8988T (cell line): ENCODE measurements around the gene AMFR.
"Not testable (repeated sequence)": the region's sequence is repeated elsewhere in the genome, so short reads cannot be mapped to it uniquely, and the experiment has no call there.

Experiments
- DNase-seq: peaks from one replicate; pipeline ENCODE4 v3.0.0; 2011

The AMFR gene

DNA sequence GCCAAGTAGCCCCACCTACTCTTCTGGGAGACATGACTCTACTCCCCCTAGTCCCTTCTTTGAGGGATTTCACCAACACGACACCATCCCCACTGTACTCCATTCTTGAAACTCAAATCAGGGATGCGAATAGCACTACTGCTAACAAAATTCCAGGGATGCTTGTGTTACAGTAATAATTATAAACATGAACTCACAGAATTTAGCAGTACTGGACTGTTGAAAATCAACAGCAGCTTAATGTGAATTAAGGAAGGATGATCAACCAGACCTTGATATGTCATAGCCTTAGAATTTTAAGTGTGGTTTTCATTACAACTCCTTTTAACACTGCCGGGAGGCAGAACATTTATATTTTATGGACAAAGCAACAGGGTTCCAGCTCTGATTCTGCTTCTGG, 37.9 kb downstream of the AMFR start:
- DNase-seq = no peak

DNA sequence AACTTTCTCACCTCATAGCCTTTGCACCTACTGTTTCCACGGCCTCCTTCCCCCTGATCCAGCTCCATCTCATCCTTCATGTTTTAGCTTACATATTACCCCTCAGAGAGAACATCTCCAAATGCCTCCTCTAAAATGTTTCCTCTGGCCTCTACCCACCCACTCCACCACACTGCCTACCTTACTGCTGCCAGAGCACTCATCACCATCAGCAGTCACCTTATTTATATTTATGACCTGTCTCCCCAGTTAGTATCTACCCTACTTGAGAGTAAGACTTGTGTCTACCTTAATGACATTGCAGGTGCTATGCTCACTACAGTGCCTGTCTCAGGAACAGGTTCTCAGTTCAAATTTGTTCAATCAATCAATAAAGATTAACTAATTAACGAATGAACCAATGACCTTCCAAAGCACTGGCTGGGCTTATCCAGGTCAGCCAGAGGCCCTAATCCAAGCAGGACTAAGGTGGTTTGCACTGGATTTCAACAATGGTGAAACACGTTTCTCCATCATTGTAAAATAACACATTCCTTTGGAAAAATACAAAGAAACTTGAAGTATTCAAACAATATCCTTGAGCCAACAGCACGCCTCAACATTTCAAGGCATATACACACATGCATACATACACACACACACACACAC, 41.1 kb downstream of the AMFR start:
- DNase-seq = no peak

DNA sequence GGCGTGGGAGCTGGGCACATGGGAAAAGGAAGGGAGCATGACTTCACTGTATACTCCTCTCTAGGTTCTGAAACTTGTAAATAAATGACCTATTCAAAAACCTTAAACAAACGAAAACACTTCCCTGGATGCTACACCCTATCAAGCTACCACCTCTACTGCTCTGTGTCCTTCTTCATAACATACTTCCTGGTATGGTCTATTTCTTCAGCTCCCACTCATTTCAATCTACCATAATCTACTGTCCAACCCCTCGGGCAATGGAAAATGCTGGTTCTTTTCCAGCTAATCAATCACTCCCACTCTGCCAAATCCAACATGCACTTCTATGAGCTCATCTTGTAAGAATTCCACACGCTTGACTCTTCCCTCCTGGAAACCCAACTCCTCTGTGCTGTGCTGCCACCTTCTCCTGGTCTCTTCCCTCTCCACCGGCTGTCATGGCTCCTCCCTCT, 42.4 kb downstream of the AMFR start:
- DNase-seq = peak; percentile 40

DNA sequence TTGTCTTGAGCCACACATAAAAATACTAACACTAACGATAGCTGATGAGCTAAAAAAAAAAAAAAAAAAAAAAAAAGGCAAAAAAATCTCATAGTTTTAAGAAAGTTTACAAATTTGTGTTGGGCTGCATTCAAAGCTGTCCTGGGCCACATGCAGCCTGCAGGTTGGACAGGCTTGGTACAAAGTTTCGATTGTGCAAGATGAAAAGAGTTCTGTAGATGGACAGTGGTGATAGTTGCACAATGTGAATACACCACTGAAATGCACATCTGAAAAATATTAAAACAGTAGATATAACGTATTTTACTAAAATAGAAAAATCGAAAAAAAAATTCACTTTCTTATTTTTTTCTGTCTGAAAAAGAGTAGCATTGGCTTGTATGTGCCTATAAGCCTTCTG, 42.9 kb downstream of the AMFR start:
- DNase-seq = no peak

DNA sequence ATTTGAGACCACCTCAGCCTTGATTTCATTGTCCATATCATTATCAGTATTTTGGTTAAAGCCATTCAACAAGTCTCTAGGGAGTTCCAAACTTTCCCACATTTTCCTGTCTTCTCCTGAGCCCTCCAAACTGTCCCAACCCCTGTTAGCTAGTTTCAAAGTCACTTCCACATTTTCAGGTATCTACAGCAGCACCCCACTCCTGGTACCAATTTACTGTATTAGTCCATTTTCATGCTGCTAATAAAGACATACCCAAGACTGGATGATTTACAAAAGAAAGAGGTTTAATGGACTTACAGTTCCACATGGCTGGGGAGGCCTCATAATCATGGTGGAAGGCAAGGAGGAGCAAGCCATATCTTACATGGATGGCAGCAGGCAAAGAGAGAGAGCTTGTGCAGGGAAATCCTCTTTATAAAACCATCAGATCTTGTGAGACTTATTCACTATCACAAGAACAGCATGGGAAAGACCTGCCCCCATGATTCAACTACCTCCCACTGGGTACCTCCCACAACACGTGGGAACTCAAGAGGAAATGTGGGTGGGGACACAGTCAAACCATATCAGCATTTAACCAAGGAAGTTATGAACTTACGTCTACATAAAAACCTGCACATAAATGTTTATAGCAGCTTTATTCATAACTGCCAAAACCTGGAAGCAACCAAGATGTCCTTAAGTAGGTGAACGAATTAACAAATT, 44.4 kb downstream of the AMFR start:
- DNase-seq = not testable (repeated sequence)

DNA sequence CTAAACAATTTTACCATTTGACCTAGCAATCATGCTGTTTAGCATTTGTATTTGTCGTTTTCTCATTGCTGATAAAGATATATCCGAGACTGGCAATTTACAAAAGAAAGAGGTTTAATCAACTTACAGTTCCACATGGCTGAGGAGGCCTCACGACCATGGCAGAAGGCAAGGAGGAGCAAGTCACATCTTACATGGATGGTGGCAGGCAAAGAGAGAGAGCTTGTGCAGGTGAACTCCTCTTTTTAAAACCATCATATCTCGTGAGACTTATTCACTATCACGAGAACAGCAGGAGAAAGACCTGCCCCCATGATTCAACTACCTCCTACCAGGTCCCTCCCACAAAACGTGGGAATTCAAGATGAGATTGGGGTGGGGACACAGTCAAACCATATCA, 46.3 kb downstream of the AMFR start:
- not testable (repeated sequence) for DNase-seq

DNA sequence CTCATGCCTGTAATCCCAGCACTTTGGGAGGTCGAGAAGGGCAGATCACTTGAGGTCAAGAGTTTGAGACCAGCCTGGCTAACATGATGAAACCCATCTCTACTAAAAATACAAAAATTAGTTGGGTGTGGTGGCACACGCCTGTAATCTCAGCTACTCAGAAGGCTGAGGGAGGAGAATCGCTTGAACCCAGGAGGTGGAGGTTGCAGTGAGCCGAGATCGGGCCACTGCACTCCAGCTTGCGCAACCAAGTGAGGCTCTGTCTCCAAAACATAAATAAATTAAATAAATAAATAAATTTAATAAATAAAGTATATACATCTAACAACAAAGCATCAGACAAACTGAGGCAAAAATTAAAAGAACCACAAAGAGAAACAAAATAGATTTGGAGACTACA, 49.6 kb downstream of the AMFR start:
- not testable (repeated sequence) for DNase-seq

DNA sequence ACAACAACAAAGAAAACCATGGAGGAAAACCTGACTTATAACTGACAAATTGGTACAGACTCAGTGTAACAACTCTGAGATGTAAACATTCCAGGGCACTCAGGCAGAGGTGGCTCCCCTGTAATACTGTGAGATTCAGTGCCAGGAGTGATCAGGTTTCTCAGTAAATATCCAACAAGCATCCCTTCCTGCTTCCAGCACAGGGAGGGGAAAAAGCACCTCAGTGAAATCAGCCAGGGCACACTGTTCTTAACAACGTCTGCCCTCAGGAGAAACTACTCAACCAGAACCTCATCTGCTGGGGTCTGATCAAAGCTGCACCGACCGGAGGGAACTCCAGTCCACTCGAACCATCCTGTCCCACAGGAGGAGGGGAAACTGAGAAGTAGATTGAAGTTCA, 52.3 kb downstream of the AMFR start:
- DNase-seq = no peak

DNA sequence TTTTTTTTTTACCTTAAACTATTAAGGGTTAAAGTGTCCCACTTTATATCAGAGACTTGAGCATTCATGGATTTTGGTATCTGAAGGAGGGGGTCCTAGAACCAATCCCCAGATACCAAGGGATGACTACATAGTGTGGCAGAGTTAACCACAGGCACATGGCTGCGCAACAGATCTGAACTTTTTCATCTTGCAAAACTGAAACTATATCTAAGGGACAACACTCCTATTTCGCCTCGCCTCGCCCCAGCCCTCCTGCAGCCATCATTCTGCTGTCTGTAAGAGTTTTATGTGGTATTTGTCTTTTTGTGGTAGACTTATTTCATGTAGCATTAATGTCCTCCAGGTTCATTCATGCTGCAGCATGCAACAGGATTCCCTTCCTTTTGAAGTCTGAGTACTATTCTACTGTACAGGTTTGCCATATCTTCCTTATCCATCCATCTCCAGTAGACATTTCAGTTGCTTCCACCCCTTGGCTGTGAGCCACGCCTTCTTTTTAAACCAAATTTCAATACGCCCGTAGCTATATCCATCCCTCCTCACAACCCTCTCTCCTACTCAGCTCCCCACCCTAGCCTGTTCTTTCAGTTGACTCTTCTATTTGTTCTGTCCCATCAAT, 53.2 kb downstream of the AMFR start:
- DNase-seq = no peak

DNA sequence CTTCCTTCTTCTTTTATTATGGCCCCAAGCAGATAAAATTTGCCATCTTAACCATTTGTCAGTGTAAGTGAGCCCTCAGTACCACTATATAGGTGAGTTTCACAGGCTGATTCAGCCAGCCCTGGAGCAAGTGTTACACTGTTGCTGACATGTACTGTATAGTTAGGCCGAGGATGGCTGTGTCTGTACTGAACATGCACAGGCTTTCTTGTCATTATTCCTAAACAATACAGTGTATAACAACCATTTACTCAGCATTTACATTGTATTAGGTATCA, 53.7 kb downstream of the AMFR start:
- no peak for DNase-seq

DNA sequence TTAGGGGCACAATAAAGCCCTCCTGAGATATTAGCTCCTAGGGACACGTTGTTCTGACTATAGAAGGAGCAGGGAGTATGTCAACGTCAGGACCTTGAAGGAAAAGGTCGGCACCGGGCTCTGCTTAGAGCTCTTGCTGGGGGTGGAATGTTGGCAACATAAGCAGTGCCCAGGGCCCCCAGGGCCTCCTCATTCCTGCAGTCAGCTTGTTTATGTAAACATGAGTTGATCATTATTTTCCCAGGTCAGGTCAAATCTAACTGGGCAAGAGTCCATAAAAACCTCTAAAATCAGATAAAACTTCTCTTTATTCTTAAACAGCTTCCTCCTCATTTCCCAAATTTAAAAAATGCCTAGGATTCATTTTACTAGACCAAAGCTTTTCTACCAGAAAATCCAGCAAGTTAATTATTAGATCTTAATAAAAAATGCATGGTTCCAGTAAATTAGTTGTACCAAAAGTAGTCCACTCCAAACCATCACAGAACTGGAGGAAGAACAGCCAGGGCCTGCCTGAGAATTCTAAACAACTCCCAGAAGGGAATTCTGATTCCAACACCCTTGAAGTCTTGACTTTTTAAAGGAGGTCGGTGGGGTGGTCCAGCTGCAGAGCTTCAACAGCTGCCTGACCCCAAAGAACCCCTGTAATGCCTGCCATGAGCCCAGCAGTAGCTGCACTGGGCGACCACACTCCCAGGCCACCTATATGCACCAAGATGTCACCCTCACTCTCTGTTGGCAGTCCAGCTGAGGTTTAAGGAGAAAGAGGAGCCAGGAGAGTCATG, 54.3 kb downstream of the AMFR start:
- DNase-seq = no peak

DNA sequence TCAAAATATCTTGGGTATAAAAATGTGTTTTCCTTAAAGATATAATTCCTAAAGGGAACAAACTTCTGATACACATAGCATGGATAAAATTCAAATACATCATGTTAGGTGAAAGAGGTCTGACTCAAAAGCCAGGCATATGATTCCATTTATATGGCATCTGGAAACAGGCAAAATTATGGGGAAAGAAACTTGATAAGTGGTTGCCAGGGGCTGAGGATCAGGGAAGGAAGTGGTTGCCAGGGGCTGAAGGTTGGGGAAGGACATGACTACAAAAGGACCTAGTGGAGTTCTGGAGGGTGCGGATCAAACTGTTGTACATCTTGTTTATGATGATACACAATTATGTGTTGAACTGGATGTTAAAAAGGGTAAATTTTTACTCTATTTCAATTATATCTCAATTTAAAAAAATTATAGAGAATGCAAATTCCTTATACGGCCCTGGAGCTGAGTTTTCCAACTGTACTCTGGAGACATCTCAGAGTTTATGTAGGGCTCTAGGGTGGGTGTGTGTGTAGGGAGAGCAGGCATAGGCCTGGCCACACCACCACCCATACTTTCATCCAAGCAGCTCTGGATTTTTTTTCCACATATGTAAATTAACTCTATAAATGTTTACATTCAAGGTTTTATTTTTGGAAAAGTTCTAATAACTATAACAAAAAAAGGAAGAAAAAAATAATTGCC, 55.0 kb downstream of the AMFR start:
- no peak for DNase-seq

DNA sequence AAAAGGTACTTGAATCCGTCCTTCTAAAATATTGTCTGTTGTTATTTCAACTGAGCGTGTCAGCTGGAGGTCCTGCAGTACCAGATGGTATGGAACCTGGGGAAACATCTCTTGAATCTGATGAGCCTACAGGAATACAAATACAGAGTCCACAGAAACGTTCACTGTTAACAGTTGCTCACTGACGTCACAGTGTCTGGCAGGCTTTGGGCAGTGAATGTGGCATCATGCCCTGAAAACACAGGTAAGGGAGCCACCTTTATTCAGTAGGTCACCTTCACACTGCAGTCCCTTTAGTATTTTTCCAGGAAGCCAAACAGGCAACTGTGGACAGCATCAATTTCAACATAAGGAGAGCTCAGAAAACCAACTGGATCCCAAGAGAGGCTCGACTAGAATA, 56.1 kb downstream of the AMFR start:
- no peak for DNase-seq

DNA sequence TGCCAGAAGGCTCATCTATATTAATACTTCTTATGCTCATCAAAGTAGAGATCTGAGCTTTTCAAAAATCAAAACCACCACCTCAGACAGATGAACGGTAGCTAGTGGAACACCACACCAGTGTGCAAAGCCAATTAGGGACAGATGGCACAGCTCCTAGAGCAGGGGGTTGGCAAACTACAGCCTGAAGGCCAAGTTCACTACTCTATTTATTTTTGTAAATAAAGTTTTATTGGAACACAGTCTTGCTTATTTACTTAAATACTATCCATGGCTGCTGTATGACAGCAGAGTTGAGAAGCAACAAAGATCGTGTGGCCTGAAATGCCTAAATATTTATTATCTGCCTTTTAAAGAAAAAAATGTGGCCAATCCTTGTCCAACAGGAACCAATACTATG, 56.8 kb downstream of the AMFR start:
- DNase-seq = no peak

DNA sequence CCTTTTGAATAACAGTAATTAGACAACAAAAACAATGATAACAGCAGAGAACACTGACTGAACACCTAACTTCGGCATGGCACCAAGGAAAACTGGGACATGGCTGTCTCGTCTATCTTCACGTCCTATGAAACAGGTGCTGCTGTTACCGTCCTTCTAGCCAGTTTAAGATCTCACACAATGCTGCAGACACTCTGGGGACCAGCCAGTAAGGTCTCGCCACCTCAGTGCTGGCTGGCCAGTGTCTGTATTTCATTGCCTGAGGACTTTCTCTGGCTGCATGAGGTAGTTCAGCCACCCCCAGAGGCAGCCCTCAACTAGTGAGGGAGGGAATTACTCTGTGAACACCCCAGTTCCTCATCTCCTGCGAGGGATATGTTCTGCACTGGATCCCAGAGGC, 57.6 kb downstream of the AMFR start:
- no peak for DNase-seq

DNA sequence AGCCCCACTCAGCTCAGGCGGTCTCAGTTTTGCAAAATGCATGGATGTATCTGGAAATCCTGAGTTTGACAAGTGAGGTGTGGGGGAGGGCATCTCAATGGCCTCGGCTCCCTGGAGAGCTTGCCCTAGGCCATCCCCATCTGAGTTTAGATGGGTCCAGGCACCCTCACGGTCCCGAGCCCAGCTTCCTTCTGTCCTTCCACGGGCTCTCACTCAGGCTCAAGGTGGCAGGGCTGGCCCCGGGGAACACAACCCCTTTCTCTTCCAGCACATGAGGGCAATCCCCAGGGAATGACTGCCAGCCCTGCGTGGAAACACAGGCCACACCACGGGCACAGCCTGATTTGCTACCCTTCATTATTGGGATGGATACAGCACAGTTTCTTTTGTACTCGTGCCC, 58.4 kb downstream of the AMFR start:
- no peak for DNase-seq

DNA sequence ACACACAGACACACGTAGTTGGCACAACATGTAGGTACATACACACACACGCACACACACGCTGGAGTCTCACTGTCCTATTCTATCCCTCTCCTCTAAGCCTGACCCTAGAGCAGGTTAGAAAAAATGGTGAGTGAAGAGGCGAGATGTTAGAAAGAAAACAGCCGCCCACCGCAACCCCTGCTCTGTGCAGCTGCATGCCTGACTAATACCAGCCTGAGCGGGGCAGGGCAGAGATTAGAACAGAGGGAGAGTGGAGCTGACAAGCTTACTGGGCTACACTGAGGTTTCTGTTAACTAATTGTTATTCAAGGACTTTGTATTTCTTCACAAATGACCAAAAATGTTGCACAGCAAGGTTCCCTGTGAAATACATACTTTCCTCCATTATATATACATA, 59.8 kb downstream of the AMFR start:
- no peak for DNase-seq

DNA sequence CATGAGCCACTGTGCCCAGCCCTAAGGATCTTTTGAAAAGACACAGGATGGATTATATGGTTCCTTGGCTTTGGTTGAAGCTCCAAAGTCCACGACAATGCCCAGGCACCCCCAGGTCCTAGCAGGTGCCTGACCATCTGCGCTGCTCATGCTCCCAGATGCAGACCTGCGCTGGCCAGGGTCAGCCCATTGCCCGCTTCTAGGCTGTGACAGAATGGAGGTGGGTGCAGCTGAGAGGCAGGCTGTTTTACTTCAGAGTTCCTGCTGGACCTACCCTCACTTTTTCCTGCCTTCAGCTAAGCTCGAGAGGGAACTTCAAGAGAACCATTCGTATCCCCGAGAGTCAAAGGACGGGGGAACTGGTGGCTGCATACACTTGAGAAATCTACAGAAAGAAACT, 60.5 kb downstream of the AMFR start:
- DNase-seq = no peak

DNA sequence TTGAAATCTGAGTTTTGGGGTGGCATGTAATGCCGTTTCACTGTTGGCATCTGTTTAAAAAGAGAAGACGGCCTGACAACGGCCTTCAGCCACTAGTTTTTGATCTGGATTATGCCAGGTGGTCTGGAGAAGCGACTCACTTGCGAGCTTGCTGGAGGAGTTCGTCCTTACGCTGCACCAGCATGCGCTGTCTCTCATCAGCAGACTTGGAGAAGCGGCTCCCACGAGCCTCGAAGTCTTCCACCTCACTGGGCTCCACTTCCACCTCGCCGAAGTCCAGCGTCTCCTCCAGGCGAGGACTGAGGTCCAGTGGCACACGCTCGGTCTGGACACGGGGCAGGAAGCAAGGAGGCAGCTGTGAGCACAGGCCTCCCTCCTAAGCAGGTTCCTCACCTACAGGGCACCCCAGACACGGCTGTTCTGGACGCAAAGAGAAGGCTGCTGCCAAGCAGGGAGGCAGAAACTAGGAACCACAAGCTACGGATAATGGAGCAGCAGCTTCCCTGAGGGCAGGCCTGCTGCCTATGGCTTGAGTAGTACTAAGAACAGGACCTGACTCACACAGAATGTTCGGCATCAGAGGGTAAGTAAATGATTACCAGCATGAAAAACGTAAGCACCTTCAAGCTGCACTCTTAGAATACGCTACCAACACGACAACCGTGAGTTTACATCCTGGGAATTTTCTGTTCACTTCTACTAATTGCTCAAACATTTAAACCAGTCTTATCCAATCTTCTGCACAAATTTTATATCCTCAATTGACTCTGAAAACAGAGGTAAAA, 61.4 kb downstream of the AMFR start:
- no peak for DNase-seq

DNA sequence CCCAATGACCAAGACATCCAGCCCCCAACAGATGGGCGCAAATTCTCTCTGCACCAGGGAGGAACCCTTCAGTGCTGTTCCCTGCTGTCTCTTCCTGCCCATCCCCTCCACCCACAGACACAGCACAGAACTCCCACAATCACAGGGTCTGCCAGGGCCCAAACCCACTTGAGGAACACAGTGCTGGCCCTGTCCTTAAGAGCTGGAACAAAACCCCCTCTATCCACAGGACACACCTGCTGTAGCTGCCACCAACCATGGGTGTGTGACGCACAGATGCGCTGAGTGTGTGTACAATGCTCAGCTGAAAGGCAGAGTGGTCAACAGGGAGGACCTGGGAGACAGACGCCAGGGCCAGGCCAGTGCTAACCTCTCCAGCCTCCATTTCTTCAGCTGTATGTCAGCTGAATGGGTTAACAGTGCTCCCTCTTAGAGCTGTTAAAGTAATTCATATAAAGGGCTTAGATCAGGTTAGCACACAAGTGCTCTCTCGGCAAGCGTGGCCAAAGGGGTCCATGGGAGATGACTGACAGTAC, 62.1 kb downstream of the AMFR start:
- DNase-seq = no peak

DNA sequence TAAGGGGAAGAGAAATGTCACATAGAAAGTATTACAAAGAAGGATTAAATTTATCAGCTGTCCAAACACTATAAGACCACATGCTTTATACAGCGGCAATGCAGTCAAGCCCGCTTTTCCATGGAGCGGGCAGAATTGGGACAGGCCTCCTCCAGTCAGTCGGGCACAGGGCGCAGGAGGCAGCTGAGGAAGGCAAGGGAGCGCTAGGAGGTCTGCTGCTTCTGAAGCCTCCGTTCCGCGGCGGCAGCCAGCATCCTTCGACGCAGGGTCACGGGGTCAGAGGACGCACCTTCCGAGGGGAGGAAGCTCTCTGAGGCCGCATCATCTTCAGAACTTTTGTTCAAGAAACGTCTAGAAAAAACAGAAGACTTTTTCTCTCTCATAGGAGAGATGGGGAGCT, 62.6 kb downstream of the AMFR start:
- no peak for DNase-seq

DNA sequence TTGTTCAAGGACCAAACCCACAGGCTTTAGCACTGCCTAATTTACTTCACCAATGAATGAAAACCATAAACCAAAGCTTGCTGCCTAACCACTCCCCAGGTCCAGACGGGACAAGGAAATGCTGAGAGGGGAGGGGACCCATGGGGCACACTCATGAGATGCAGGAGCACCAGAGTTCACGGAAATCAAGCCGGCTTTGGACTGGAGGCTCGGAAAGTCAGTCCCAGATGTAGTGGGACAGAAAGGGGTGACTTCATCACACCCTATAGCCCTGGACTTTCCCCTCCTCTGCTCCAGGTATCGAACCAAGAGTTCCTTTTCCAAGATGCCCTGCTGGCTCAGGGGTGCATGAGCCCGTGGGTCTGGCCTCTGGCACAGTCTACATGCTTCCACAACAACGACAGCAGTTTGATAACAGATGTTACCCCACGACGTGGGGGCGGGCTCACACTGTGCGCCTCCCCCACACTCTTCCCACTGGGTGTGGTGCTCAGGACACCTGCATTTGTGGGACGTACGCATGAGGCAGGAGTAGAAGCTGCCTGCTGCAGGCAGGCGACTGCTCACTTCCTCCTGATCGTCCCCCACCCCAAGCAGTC, 63.2 kb downstream of the AMFR start:
- DNase-seq = no peak
